SK-N-SH treated with all-trans-retinoic acid at 6 μM for 48 hours (cell line): ENCODE data around the gene MYL2.

Experiments used
- ATAC-seq: fragments of 200-7000 bp; cut with Tn5 transposase; 3 replicates; pipeline ENCODE4 v1.9.1; 2020; ENCODE audit warnings: mild to moderate bottlenecking, moderate library complexity
- ESRRG ChIP-seq: fragments of 250-450 bp; sonication (Bioruptor Pico); IDR thresholded peaks from 2 replicates; pipeline ENCODE4 v1.6.1; 2021; ENCODE audit warnings: mild to moderate bottlenecking
- ISL1 ChIP-seq: fragments of 250-450 bp; sonication (Bioruptor Pico); IDR thresholded peaks from 2 replicates; pipeline ENCODE4 v2.1.2; 2022; ENCODE audit warnings: mild to moderate bottlenecking, moderate library complexity
- OSR1 ChIP-seq: fragments of 250-450 bp; sonication (Bioruptor Pico); IDR thresholded peaks from 2 replicates; pipeline ENCODE4 v1.8.0; 2022; ENCODE audit warnings: moderate library complexity, mild to moderate bottlenecking, inconsistent platforms
- PPARA ChIP-seq: fragments of 250-450 bp; sonication (Bioruptor Pico); IDR thresholded peaks from 2 replicates; pipeline ENCODE4 v1.5.0; 2020; ENCODE audit warnings: mild to moderate bottlenecking, borderline replicate concordance
- RARB ChIP-seq: fragments of 250-450 bp; sonication (Bioruptor Pico); IDR thresholded peaks from 2 replicates; pipeline ENCODE4 v1.8.0; 2021; ENCODE audit warnings: mild to moderate bottlenecking, moderate library complexity
- SNAI2 ChIP-seq: fragments of 250-450 bp; sonication (Bioruptor Pico); IDR thresholded peaks from 2 replicates; pipeline ENCODE4 v1.5.0; 2020; ENCODE audit warnings: mild to moderate bottlenecking, moderate library complexity
- TCF4 ChIP-seq: fragments of 250-450 bp; sonication (Bioruptor Pico); IDR thresholded peaks from 2 replicates; pipeline ENCODE4 v1.8.0; 2021; ENCODE audit warnings: mild to moderate bottlenecking, moderate library complexity, borderline replicate concordance
- ZFP3 ChIP-seq: fragments of 250-450 bp; sonication (Bioruptor Pico); IDR thresholded peaks from 2 replicates; pipeline ENCODE4 v1.5.0; 2020; ENCODE audit warnings: mild to moderate bottlenecking, moderate library complexity
- ZFP30 ChIP-seq: fragments of 450-650 bp; formaldehyde crosslinking; IDR thresholded peaks from 2 replicates; pipeline ENCODE4 v1.5.0; 2022; ENCODE audit warnings: mild to moderate bottlenecking, moderate library complexity
- ZNF565 ChIP-seq: fragments of 450-650 bp; formaldehyde crosslinking; conservative IDR thresholded peaks from 2 replicates; pipeline ENCODE4 v1.5.0; 2020; ENCODE audit warnings: low read depth, mild to moderate bottlenecking, moderate library complexity
- ZNF70 ChIP-seq: fragments of 450-650 bp; formaldehyde crosslinking; IDR thresholded peaks from 2 replicates; pipeline ENCODE4 v1.5.0; 2020; ENCODE audit warnings: mild to moderate bottlenecking, moderate library complexity
- ZNF8 ChIP-seq: fragments of 450-650 bp; formaldehyde crosslinking; IDR thresholded peaks from 2 replicates; pipeline ENCODE4 v1.5.0; 2020; ENCODE audit warnings: mild to moderate bottlenecking, moderate library complexity
- TF ChIP-seq, protein P1 (sequence below): fragments of 250-450 bp; sonication (Bioruptor Pico); IDR thresholded peaks from 2 replicates; pipeline ENCODE4 v1.8.0; 2021; ENCODE audit warnings: low read depth, mild to moderate bottlenecking, moderate library complexity, borderline replicate concordance
- TF ChIP-seq, protein P2 (sequence below): fragments of 250-450 bp; sonication (Bioruptor Pico); IDR thresholded peaks from 2 replicates; pipeline ENCODE4 v1.8.0; 2020; ENCODE audit warnings: mild to moderate bottlenecking, moderate library complexity, borderline replicate concordance
- TF ChIP-seq, protein P3 (sequence below): fragments of 250-450 bp; sonication (Bioruptor Pico); IDR thresholded peaks from 2 replicates; pipeline ENCODE4 v1.5.1; 2020; ENCODE audit warnings: low read depth, mild to moderate bottlenecking, moderate library complexity

Gene MYL2

DNA sequence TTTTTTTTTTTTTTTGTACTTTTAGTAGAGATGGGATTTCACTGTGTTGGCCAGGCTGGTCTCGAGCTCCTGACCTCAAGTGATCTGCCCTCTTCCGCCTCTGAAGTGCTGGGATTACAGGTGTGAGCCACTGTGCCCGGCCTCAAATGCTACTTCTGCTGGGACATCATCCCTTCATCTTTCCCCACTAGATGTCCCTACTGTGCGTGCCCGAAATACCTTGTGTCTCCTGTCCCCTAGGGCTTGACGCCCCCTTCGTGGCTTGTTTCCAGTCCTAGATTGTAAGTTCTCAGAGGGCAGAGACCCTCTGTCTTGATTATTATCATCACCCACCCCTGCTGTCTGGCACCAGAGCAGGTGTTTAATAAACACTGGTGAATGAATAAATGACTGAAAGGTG is 58.6 kb downstream of the MYL2 start:
- ATAC-seq = no peak
- TF ChIP-seq ZNF8 (CRISPR knock-in tag) (no peak), ZFP3 (CRISPR knock-in tag) (no peak), SNAI2 (CRISPR knock-in tag) (no peak), ZNF565 (CRISPR knock-in tag) (no peak), PPARA (CRISPR knock-in tag) (no peak), ESRRG (no peak), ZNF70 (CRISPR knock-in tag) (no peak), OSR1 (CRISPR knock-in tag) (no peak), ISL1 (CRISPR knock-in tag) (no peak), RARB (CRISPR knock-in tag) (no peak), ZFP30 (no peak), TCF4 (CRISPR knock-in tag) (no peak)
- TF ChIP-seq, protein P1, sequence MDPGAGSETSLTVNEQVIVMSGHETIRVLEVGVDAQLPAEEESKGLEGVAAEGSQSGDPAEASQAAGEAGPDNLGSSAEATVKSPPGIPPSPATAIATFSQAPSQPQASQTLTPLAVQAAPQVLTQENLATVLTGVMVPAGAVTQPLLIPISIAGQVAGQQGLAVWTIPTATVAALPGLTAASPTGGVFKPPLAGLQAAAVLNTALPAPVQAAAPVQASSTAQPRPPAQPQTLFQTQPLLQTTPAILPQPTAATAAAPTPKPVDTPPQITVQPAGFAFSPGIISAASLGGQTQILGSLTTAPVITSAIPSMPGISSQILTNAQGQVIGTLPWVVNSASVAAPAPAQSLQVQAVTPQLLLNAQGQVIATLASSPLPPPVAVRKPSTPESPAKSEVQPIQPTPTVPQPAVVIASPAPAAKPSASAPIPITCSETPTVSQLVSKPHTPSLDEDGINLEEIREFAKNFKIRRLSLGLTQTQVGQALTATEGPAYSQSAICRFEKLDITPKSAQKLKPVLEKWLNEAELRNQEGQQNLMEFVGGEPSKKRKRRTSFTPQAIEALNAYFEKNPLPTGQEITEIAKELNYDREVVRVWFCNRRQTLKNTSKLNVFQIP (CRISPR knock-in tag) = no peak
- TF ChIP-seq, protein P2, sequence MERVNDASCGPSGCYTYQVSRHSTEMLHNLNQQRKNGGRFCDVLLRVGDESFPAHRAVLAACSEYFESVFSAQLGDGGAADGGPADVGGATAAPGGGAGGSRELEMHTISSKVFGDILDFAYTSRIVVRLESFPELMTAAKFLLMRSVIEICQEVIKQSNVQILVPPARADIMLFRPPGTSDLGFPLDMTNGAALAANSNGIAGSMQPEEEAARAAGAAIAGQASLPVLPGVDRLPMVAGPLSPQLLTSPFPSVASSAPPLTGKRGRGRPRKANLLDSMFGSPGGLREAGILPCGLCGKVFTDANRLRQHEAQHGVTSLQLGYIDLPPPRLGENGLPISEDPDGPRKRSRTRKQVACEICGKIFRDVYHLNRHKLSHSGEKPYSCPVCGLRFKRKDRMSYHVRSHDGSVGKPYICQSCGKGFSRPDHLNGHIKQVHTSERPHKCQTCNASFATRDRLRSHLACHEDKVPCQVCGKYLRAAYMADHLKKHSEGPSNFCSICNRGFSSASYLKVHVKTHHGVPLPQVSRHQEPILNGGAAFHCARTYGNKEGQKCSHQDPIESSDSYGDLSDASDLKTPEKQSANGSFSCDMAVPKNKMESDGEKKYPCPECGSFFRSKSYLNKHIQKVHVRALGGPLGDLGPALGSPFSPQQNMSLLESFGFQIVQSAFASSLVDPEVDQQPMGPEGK (CRISPR knock-in tag) = no peak
- TF ChIP-seq, protein P3, sequence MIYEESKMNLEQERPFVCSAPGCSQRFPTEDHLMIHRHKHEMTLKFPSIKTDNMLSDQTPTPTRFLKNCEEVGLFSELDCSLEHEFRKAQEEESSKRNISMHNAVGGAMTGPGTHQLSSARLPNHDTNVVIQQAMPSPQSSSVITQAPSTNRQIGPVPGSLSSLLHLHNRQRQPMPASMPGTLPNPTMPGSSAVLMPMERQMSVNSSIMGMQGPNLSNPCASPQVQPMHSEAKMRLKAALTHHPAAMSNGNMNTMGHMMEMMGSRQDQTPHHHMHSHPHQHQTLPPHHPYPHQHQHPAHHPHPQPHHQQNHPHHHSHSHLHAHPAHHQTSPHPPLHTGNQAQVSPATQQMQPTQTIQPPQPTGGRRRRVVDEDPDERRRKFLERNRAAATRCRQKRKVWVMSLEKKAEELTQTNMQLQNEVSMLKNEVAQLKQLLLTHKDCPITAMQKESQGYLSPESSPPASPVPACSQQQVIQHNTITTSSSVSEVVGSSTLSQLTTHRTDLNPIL (CRISPR knock-in tag) = no peak
